Thyroid gland (tissue), 4 donors: ENCODE data around the gene KRTAP5-5.

Experiments used
- CTCF ChIP-seq, 6 experiments: fragments of 200-600 bp in 3 of 6; fragments of 450-650 bp in 3 of 6; sonication (generic) in 3 of 6; IDR thresholded peaks; one replicate each; pipeline ENCODE4 v1.5.1; 2016 to 2019; ENCODE audit warnings: antibody characterized with exemption in 6 of 6, mild to moderate bottlenecking in 2 of 6, inconsistent platforms in 1 of 6, moderate library complexity in 1 of 6
- POLR2A ChIP-seq, 2 donors: fragments of 450-650 bp; IDR thresholded peaks; one replicate each; pipeline ENCODE4 v1.6.1; 2017; ENCODE audit warnings: antibody characterized with exemption in 2 of 2, mild to moderate bottlenecking in 2 of 2, moderate library complexity in 1 of 2

DNA sequence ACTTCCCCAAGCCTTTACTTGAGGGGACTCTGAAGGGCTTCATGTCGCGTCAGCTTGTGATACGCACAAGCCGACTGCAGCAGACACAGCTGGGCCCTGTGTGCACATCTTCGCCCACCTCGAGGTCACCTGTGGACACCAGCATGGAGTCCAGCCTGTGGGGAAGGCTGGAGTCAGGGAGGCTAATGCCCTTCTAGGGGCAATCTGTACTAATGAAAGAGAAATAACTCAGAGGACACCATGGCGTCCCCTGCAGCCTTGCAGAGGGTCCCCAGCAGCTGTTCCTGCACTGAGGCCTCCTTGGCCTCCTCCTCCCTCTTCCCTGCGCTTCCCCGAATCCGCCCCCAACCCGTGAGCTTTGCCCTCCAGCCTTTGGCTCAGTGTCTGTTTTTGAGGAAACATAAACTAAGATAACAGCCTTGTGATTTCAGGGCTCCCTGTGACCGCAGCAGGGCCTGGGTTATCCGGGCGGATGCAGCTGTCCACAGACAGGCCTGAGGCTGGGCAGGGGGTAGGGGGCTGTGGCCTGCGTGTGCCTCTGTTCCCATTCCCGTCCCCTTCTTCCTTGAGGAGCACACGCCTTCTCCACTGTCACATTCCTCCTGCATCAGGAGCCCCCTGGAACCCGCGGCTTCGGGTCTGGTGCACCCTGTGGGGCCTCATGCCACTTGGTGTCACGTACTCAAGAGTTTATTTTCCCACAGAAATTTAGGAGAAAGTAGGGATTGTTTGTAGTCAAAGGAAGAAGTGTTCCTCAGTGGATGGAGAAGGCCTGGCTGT lies 25.0 kb downstream of the KRTAP5-5 start:
- TF ChIP-seq CTCF (IDR thresholded peaks at IDR 0.05) (no peak), POLR2A (IDR thresholded peaks at IDR 0.05) (no peak)
